Esophagus mucosa (tissue), 1 donor: ENCODE data around the gene EPHB2. TPM values are rescaled to one million over a fixed set of nuclear protein-coding genes. Genes with fewer than 3 reads are reported as not detected.
"Not testable (repeated sequence)": the region's sequence is repeated elsewhere in the genome, so short reads cannot be mapped to it uniquely, and the experiment has no call there.

Source experiments
- ATAC-seq: fragments of 200-7000 bp; cut with Tn5 transposase; one replicate; pipeline ENCODE4 v1.9.1; 2020
- total RNA-seq: library from RNA; stranded (reverse); gene quantifications from one replicate; pipeline ENCODE4 v1.2.4, GENCODE V29; 2023
- donor health status: DM: yes; HTN: yes; CAD: no.

EPHB2 gene
- 2.2 TPM for total RNA-seq

DNA sequence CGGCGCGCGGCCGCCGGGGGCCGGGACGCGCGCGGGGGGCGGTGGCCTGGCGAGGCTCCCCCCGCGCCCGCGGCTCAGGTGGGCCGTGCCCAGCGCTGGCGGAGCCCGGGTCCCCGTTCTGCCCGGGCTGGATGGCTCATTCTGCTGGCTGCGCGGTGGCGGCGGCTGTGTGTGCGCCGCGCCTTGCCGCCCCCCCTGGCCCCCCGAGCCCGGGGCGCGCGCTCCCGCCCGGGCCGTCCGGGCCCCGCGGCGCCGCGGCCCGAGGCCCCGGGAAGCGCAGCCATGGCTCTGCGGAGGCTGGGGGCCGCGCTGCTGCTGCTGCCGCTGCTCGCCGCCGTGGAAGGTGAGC is at the start of gene EPHB2:
Gene EPHB2, plus strand, starts transcription at position 139 of the 349 bp plus-strand sequence. Its CDS starts 144 bp downstream, at position 283.
- peak; percentile 34 for ATAC-seq

GRCh38 chr1:22661880-22662279 is 48.8 kb upstream of the EPHB2 start:
- no peak for ATAC-seq

- no peak for ATAC-seq
These were observed 48.3 kb upstream of the EPHB2 start for GRCh38 chr1:22662318-22662717.

DNA sequence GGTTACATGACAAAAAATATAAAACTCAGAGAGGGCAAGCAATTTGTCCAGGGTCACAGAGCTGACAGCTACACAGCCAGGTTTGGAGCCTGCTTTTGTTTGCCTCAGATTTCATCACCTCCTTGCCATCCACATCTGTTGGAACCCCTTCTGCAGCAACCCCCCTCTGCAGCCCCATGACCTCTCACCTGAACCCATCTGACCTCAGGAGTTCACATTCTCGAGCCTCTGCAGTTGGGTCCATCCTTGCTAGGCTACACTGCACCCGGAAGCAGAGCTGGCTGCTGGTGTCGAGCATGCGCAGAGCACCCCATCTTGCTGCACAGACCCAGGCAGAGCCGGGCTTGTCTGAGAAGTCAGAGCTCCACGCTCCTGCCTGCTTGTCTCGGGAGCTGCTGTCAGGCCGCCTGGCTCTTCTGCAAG is 47.6 kb upstream of the EPHB2 start:
- ATAC-seq = no peak

GRCh38 chr1:22665752-22666151 is 44.9 kb upstream of the EPHB2 start:
- ATAC-seq = no peak

- ATAC-seq = no peak
These were observed 44.2 kb upstream of the EPHB2 start for GRCh38 chr1:22666412-22666811.

DNA sequence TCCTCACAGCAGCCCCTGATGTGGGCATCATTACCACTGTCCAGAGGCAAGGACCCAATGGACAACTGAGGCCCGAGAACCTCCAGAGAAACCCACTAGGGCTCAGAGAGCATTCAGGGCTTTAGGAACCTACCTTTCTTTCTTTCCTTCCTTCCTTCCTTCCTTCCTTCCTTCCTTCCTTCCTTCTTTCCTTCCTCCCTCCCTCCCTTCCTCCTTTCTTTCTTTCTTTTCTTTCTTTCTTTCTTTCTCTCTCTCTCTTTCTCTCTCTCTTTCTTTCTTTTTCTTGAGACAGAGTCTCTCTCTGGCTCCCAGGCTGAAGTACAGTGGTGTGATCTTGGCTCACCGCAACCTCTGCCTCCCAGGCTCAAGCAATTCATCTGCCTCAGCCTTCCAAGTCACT is 41.8 kb upstream of the EPHB2 start:
- ATAC-seq = not testable (repeated sequence)

- ATAC-seq = no peak
These were observed 40.2 kb upstream of the EPHB2 start for GRCh38 chr1:22670352-22670975.

- no peak for ATAC-seq
These were observed 38.6 kb upstream of the EPHB2 start for GRCh38 chr1:22671999-22672398.

- ATAC-seq = peak; percentile 29
These were observed 36.9 kb upstream of the EPHB2 start for GRCh38 chr1:22673486-22674409.

DNA sequence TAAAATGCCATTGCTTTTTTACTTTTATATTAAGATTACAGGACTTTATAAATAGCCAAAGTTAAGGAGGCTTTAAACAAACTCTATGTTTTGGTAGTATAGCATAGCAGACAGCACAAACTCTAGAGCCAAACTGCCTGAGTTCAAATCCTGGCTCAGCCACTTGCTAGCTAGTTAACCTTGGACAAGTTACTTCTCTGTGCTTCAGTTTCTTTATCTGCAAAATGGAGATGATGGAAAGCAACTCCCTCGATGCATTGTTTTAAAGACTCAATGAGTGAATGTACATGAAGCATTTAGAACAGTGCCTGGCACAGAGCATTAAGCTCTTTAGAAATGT is 36.3 kb upstream of the EPHB2 start:
- ATAC-seq = no peak

DNA sequence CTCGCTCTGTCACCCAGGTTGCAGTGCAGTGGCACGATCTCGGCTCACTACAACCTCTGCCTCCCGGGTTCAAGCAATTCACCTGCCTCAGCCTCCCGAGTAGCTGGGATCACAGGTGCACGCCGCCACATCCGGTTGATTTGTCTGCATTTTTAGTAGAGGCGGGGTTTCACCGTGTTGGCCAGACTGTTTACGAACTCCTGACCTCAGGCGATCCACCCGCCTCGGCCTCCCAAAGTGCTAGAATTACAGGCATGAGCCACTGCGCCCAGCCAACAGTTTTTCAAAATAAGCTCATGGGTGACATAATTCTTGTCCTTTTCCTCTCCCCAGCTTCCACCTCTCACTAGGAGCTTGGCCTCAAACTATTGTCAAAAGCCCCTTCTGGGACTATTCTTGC is 34.5 kb upstream of the EPHB2 start:
- ATAC-seq = not testable (repeated sequence)

DNA sequence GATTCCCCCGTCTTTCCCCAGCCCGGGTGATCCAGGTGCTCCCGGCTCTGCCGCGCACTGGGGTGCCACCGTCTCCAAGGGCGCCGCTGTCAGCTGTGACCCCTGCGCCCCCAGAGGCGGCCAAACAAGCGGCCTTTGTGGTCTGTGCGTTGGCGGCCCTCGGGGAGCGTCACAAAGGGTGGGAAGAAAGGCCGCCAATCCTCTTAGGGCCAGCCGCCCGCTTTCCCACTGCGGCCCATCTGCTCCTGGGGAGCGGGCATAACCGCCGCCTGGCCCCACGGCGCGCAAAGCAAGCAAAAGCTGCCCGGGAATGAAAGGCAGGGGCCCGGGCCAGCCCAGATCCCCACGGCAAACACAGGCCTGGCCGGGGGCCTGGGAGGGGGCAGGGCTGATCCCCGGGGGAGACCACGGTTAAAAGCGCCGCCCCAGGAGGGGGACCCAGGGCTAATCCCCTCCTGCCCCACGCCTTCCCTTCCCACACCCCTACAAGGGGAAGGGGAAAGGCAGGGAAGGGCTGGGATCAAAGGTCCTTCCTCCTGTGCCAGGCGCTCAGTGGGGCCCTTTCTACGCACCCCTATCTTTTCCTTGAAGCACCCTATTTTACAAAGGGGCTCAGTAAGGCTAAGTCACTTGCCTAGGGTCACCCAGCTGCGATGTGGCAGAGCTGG is 33.6 kb upstream of the EPHB2 start:
- ATAC-seq = no peak

DNA sequence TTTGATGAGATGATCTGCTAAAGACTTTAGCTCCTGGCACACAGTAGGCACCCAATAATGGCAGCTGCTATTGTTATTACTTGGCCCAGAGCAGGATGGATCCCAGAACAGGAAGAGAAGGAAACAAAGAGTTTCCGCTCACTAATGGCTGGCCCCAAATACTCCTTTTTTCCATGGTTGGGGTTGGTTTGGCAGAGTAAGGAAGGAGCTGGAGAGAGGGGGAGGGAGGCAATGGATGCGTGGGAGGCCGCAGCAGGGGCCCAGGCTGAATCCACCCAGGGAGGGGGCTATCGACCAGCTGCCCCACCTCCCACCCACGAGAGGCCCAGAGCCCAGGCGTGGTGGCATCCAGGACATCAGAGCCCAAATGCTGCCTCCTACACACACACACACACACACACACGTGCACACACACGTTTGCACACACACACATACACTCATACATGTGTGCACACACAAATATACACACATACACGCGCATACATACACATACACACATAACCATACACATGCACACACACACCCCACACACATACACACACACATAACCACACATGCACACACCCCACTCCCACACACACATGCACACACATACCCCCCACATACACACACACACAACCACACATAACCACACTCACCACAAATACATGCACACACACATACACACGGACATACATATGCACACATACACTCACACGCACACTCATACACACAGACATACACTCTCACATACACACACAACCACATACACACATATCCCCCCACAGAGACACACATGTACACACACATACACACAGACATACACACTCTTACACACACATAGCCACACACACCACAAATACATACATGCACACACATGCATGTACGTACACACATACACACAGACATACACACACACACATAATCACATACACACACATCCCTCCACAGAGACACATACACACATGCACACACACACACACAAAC is 32.4 kb upstream of the EPHB2 start:
- no peak for ATAC-seq

- no peak for ATAC-seq
These were observed 29.9 kb upstream of the EPHB2 start for GRCh38 chr1:22680726-22681125.

DNA sequence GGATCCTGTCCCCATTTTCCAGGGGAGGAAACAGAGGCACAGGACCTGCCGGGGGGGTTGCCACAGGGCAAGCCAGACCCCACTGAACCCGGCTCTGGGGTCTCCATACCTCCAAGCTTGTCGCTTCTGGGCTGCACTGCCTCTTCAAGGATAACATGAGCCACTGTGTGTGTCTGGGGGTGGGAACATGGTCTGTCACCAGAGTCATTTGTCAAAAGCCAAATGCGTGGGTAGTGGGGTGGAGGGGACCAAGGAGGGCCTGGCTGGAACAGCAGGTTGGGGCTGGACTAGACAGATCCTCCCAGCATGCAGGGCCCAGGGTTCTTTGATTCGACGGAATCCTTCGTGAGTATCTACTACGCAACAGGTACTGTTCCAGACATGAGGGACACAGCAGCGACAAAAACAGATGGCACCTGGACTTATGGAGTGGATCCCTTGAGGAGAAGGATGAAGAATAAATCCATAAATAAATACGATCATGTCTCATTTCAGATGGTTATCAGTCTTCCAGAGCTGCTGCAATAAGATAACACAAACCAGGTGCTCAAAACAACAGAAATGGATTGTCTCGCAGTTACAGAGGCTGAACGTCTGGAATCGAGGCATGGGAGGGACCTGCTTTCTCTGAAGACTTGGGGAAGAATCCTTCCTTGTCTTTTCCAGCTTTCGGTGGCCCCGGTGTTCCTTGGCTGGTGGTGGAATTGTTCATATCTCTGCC is 28.9 kb upstream of the EPHB2 start:
- ATAC-seq = no peak

GRCh38 chr1:22683547-22683946 is 27.1 kb upstream of the EPHB2 start:
- ATAC-seq = no peak

GRCh38 chr1:22685591-22686059 is 25.0 kb upstream of the EPHB2 start:
- ATAC-seq = no peak

DNA sequence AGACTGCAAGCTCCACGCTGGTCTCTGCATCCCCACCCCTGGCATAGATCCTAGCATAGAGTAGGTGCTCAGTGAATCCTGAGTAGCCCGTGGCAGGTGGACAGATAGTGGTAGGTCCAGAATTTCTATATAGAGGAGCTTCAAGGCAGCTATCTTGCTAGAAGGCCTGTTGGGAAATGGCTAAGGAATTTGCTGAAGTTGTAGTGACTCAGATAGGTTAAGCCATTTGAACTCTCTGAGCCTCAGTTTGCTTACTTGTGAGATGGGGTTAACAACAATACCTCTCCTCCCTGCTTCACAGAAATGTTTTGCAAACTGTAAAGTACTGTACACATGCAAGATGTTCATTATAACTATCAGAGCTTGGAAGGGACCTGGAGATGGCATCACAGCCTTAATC is 23.4 kb upstream of the EPHB2 start:
- ATAC-seq = no peak

DNA sequence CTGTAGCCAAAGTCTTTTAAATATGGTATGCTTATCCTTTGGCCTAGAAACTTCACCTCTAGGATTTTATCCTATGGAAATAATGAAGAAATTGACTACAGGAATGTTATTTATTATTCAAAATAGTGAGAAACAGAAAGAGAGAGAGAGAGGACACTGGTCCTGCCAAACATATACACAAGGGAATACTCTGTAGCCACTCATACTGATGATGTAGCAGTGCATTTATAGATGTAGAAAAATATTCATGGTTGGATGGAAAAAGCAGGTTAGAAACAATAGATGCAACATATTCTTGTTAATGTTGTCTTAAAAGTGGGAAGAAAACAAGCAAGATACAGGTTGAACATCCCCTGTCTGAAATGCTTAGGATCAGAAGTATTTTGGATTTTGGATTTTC is 22.2 kb upstream of the EPHB2 start:
- no peak for ATAC-seq

DNA sequence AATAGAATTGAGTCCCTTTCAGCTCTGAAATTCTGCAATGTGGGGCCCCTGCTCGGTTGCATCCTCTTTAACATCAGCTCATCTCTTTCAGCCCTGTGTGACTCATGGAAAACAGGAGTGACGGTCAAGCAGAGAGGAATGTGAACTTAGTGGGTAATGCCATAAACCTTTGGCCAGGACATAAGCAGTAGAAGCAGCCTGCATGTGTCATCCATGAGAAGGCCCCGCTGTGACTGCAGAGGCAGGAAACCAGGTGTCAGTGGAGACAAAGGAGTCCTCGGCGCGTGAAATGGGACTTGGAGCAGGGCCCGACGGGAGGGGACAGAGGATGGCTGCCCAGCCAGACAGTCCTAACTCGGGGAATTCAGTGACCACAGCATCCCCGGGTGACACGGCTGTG is 21.1 kb upstream of the EPHB2 start:
- ATAC-seq = peak; percentile 67
